ENCODE measurements around the gene ZNF99. TPM values are rescaled to one million over a fixed set of nuclear protein-coding genes. Genes with fewer than 3 reads are reported as not detected.

Gene ZNF99
- total and polyA plus RNA-seq, 2 of the 8 experiments (the other 6 are each of a cell fraction or from before 2014, with no cell fraction given): not detected

DNA sequence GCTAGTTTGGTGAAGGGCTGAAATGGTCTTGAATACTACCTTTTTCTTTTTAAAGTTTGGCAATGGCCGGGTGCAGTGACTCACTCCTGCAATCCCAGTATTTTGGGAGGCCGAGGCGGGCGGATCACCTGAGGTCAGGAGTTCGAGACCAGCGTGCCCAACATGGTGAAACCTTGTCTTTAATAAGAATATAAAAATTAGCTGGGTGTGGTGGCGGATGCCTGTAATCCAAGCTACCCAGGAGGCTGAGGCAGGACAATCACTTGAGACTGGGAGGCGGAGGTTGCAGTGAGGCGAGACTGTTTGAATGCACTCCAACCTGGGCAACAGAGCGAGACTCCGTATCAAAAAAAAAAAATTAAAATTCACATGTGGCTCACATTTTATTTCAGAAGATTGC, 47.3 kb upstream of the ZNF99 start:
- Histone ChIP-seq H3K27me3 (replicated peaks in 1 of 4; ENCODE audit: control insufficient read depth in 3 of 4, extremely low read depth in 1 of 4, insufficient read depth in 3 of 4, low read length in 3 of 4) (no peaks in the 10 kb centered on the region), H3K23ac (ENCODE audit: insufficient read length) (no peak overlapping the region), H3K9ac (replicated peaks in 1 of 4; ENCODE audit: extremely low read depth in 1 of 4, low read depth in 3 of 4, low read length in 3 of 4) (no peak overlapping the region), H3K9me3 (ENCODE audit: insufficient read depth in 2 of 2, low read depth in 1 of 2, low read length in 1 of 2) (peaks cover 45 to 71% of the 10 kb centered on the region in 2 experiments), H4K8ac (ENCODE audit: extremely low read depth, insufficient read depth, low read length) (no peak overlapping the region), H2BK120ac (replicated peaks; ENCODE audit: low read depth, low read length) (no peak overlapping the region), H2AFZ (ENCODE audit: low read length) (no peak overlapping the region), H3K14ac (ENCODE audit: insufficient read length) (no peak overlapping the region), H2BK12ac (ENCODE audit: low read depth, low read length) (no peak overlapping the region), H3K56ac (replicated peaks; ENCODE audit: insufficient read length, low read depth, low read length) (no peak overlapping the region), H3K4me1 (replicated peaks in 1 of 4; ENCODE audit: control insufficient read depth in 3 of 4, insufficient read depth in 4 of 4, low read length in 3 of 4) (no peaks in the 10 kb centered on the region), H3K27ac (ENCODE audit: low read depth, low read length) (no peak overlapping the region), H3K18ac (ENCODE audit: extremely low read depth, low read length) (no peak overlapping the region), H3K4ac (replicated peaks; ENCODE audit: insufficient read length, low read depth, low read length) (no peak overlapping the region), H4K91ac (replicated peaks; ENCODE audit: insufficient read length, low read length) (no peak overlapping the region), H2AK5ac (ENCODE audit: low read depth, low read length) (no peak overlapping the region), H3K36me3 (ENCODE audit: control insufficient read depth in 2 of 4, insufficient read depth in 4 of 4, low read length in 3 of 4) (no peaks in the 10 kb centered on the region), H3K4me2 (ENCODE audit: insufficient read depth in 1 of 2, low read depth in 2 of 2, low read length in 2 of 2) (no peak overlapping the region), H2BK20ac (ENCODE audit: low read length) (no peak overlapping the region), H2BK5ac (ENCODE audit: low read depth, low read length) (no peak overlapping the region), H3K79me2 (ENCODE audit: control insufficient read depth in 1 of 2, insufficient read depth in 2 of 2, low read length in 2 of 2) (no peaks in the 10 kb centered on the region), H3K4me3 (ENCODE audit: extremely low read depth in 1 of 4, insufficient read depth in 2 of 4, low read depth in 3 of 4, low read length in 4 of 4) (no peak overlapping the region), H4K20me1 (replicated peaks in 1 of 2; ENCODE audit: control insufficient read depth in 1 of 2, insufficient read depth in 2 of 2, low read length in 2 of 2) (no peaks in the 10 kb centered on the region), H3K79me1 (ENCODE audit: low read depth, low read length) (no peaks in the 10 kb centered on the region), H2BK15ac (ENCODE audit: low read length) (no peak overlapping the region), H4K5ac (ENCODE audit: insufficient read length, low read depth, low read length) (no peak overlapping the region), H3K23me2 (ENCODE audit: low read depth, low read length) (no peaks in the 10 kb centered on the region)
- CTCF ChIA-PET (ENCODE audit: partially characterized antibody): interaction anchor here (0.7 kb wide), 1 partner anchor 20 kb away, joined by 3 read pairs; no protein-coding TSS in a partner anchor
- WGBS, 2 experiments (ENCODE audit: extremely low coverage in 1 of 2, insufficient coverage in 1 of 2, insufficient read length in 1 of 2, insufficient replicate concordance in 2 of 2, low coverage in 1 of 2, low lambda C conversion rate in 2 of 2, missing lambda C conversion rate in 1 of 2): 96% methylated on average over 10 of the region's 11 CpGs; no CpG with 5 or more reads in 1 of the 2 experiments
- POLR2A ChIA-PET (ENCODE audit: partially characterized antibody): no interaction called here
- no peak for DNase-seq (ENCODE audit: low read depth in 1 of 2, low spot score in 2 of 2)
- FAIRE-seq: no peak
- TF ChIP-seq KDM1A (IDR thresholded peaks at IDR 0.05; ENCODE audit: borderline replicate concordance, low read length) (no peak), SIX5 (IDR thresholded peaks at IDR 0.05; ENCODE audit: low read depth, low read length) (no peak), POU5F1 (IDR thresholded peaks at IDR 0.05; ENCODE audit: low read depth, low read length) (no peak), NRF1 (IDR thresholded peaks at IDR 0.05; ENCODE audit: low read depth, low read length) (no peak), EP300 (IDR thresholded peaks at IDR 0.05; ENCODE audit: borderline replicate concordance in 1 of 2, low read depth in 2 of 2, low read length in 2 of 2) (no peak), SUZ12 (IDR thresholded peaks at IDR 0.05; ENCODE audit: low read length) (no peak), RNF2 (IDR thresholded peaks at IDR 0.05; ENCODE audit: borderline replicate concordance, low read depth, low read length, missing control alignments, poor library complexity, severe bottlenecking) (no peak), KDM4A (IDR thresholded peaks at IDR 0.05; ENCODE audit: low read depth, low read length, severe bottlenecking) (no peak), SP4 (IDR thresholded peaks at IDR 0.05; ENCODE audit: low read length) (no peak), BACH1 (IDR thresholded peaks at IDR 0.05; ENCODE audit: low read length) (no peak), RBBP5 (IDR thresholded peaks at IDR 0.05; ENCODE audit: borderline replicate concordance, low read depth, low read length) (no peak), PHF8 (conservative IDR thresholded peaks at IDR 0.05; ENCODE audit: low read depth, low read length) (no peak)
- TF ChIP-seq, protein P1, sequence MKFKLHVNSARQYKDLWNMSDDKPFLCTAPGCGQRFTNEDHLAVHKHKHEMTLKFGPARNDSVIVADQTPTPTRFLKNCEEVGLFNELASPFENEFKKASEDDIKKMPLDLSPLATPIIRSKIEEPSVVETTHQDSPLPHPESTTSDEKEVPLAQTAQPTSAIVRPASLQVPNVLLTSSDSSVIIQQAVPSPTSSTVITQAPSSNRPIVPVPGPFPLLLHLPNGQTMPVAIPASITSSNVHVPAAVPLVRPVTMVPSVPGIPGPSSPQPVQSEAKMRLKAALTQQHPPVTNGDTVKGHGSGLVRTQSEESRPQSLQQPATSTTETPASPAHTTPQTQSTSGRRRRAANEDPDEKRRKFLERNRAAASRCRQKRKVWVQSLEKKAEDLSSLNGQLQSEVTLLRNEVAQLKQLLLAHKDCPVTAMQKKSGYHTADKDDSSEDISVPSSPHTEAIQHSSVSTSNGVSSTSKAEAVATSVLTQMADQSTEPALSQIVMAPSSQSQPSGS (IDR thresholded peaks at IDR 0.05; ENCODE audit: low read length): no peak

All from H1 (cell line).